H1 (cell line): Measurements from ENCODE around the gene TRABD2B. TPM values are rescaled to one million over a fixed set of nuclear protein-coding genes. Genes with fewer than 3 reads are reported as not detected.

ENCODE experiments used
- CTCF ChIA-PET: fragments of 300-600 bp; sonication (Branson Sonifier 250); formaldehyde crosslinking; loops from one replicate; lab custom pipeline; 2021; ENCODE audit not compliant: partially characterized antibody; lab: Charles Lee
- POLR2A ChIA-PET: fragments of 300-600 bp; sonication (Branson Sonifier 250); formaldehyde crosslinking; loops from one replicate; lab custom pipeline; 2021; ENCODE audit warnings: inconsistent platforms; ENCODE audit not compliant: partially characterized antibody; lab: Charles Lee
- DNase-seq, 2 experiments: peaks; one replicate each; pipeline versions ENCODE4 v3.0.0 to v3.0.0-alpha.2; 2010 to 2022; ENCODE audit warnings: low spot score in 2 of 2, low read depth in 1 of 2, mixed read lengths in 1 of 2
- FAIRE-seq: peaks from 2 replicates; lab custom pipeline; 2011; peaks lifted over from hg19 to GRCh38; lab: Jason Lieb, UNC
- H2AFZ ChIP-seq: 2 replicates; pipeline ENCODE4 v1.8.1; 2012; ENCODE audit warnings: low read length, inconsistent platforms
- H2AK5ac ChIP-seq: 2 replicates; pipeline ENCODE4 v1.6.1; 2013; ENCODE audit warnings: low read depth, low read length
- H2BK120ac ChIP-seq: replicated peaks from 2 replicates; pipeline ENCODE3; 2013; ENCODE audit warnings: low read depth, low read length, inconsistent platforms
- H2BK12ac ChIP-seq: 2 replicates; pipeline ENCODE4 v1.6.1; 2013; ENCODE audit warnings: low read depth, low read length
- H2BK15ac ChIP-seq: 2 replicates; pipeline ENCODE4 v1.6.1; 2013; ENCODE audit warnings: low read length
- H2BK20ac ChIP-seq: 2 replicates; pipeline ENCODE4 v1.6.1; 2013; ENCODE audit warnings: low read length
- H2BK5ac ChIP-seq: 2 replicates; pipeline ENCODE4 v1.6.1; 2013; ENCODE audit warnings: low read depth, low read length
- H3K14ac ChIP-seq: 2 replicates; pipeline ENCODE4 v1.6.1; 2013; ENCODE audit warnings: inconsistent platforms; ENCODE audit not compliant: insufficient read length
- H3K18ac ChIP-seq: 2 replicates; pipeline ENCODE4 v1.6.1; 2013; ENCODE audit warnings: low read length; ENCODE audit errors: extremely low read depth
- H3K23ac ChIP-seq: 2 replicates; pipeline ENCODE4 v1.6.1; 2013; ENCODE audit warnings: inconsistent platforms; ENCODE audit not compliant: insufficient read length
- H3K23me2 ChIP-seq: 2 replicates; pipeline ENCODE4 v1.6.1; 2013; ENCODE audit warnings: low read depth, low read length
- H3K27ac ChIP-seq: 2 replicates; pipeline ENCODE4 v1.6.1; 2011; ENCODE audit warnings: low read depth, low read length, inconsistent platforms
- H3K27me3 ChIP-seq, 4 experiments: replicated peaks in 1 of 4; 1 replicate in 1 of 4; 2 replicates in 3 of 4; pipeline versions ENCODE4 v1.6.1 to v1.8.1; 2011 to 2013; ENCODE audit warnings: low read length in 3 of 4, mild to moderate bottlenecking in 3 of 4, inconsistent platforms in 2 of 4, mixed read lengths in 2 of 4, moderate library complexity in 1 of 4; ENCODE audit not compliant: control insufficient read depth in 3 of 4, insufficient read depth in 3 of 4; ENCODE audit errors: extremely low read depth in 1 of 4
- H3K36me3 ChIP-seq, 4 experiments: 2 replicates each; pipeline versions ENCODE4 v1.6.1 to v1.8.1; 2011 to 2013; ENCODE audit warnings: mild to moderate bottlenecking in 4 of 4, low read length in 3 of 4, moderate library complexity in 2 of 4, control low read depth in 1 of 4, inconsistent platforms in 1 of 4; ENCODE audit not compliant: insufficient read depth in 4 of 4, control insufficient read depth in 2 of 4
- H3K4ac ChIP-seq: replicated peaks from 2 replicates; pipeline ENCODE3; 2013; ENCODE audit warnings: low read length, low read depth, mixed read lengths, inconsistent platforms; ENCODE audit not compliant: insufficient read length
- H3K4me1 ChIP-seq, 4 experiments: replicated peaks in 1 of 4; 1 replicate in 1 of 4; 2 replicates in 3 of 4; pipeline versions ENCODE4 v1.6.1 to v1.8.1; 2011 to 2013; ENCODE audit warnings: low read length in 3 of 4, inconsistent platforms in 2 of 4, mixed read lengths in 1 of 4; ENCODE audit not compliant: insufficient read depth in 4 of 4, control insufficient read depth in 3 of 4
- H3K4me2 ChIP-seq, 2 experiments: 2 replicates each; pipeline versions ENCODE4 v1.6.1 to v1.8.1; 2011 to 2013; ENCODE audit warnings: low read depth in 2 of 2, low read length in 2 of 2, control low read depth in 1 of 2, inconsistent platforms in 1 of 2, mild to moderate bottlenecking in 1 of 2; ENCODE audit not compliant: insufficient read depth in 1 of 2
- H3K4me3 ChIP-seq, 4 experiments: fragments of 200-600, 300-600 bp in 1 of 4; sonication (generic), shearing (Covaris generic), sonication (Bioruptor Twin) in 1 of 4; 2 replicates each; pipeline versions ENCODE4 v1.5.1 to v1.8.1; 2011 to 2016; ENCODE audit warnings: low read length in 4 of 4, low read depth in 3 of 4, control low read depth in 2 of 4, inconsistent platforms in 2 of 4, mild to moderate bottlenecking in 2 of 4, mixed read lengths in 1 of 4, moderate library complexity in 1 of 4; ENCODE audit not compliant: insufficient read depth in 2 of 4; ENCODE audit errors: extremely low read depth in 1 of 4
- H3K56ac ChIP-seq: replicated peaks from 2 replicates; pipeline ENCODE3; 2013; ENCODE audit warnings: low read depth, mild to moderate bottlenecking, mixed read lengths, low read length, inconsistent platforms; ENCODE audit not compliant: insufficient read length
- H3K79me1 ChIP-seq: 2 replicates; pipeline ENCODE4 v1.6.1; 2013; ENCODE audit warnings: low read depth, low read length, control low read depth
- H3K79me2 ChIP-seq, 2 experiments: 2 replicates each; pipeline versions ENCODE4 v1.6.1 to v1.8.1; 2012 to 2013; ENCODE audit warnings: low read length in 2 of 2, mild to moderate bottlenecking in 2 of 2, inconsistent platforms in 1 of 2; ENCODE audit not compliant: insufficient read depth in 2 of 2, control insufficient read depth in 1 of 2
- H3K9ac ChIP-seq, 4 experiments: replicated peaks in 1 of 4; 1 replicate in 1 of 4; 2 replicates in 3 of 4; pipeline versions ENCODE4 v1.6.1 to v1.8.1; 2011 to 2013; ENCODE audit warnings: low read depth in 3 of 4, low read length in 3 of 4, control low read depth in 2 of 4, mild to moderate bottlenecking in 2 of 4, moderate library complexity in 2 of 4, inconsistent platforms in 1 of 4; ENCODE audit errors: extremely low read depth in 1 of 4
- H3K9me3 ChIP-seq, 2 experiments: 2 replicates each; pipeline versions ENCODE4 v1.6.1 to v1.8.1; 2012 to 2013; ENCODE audit warnings: mild to moderate bottlenecking in 2 of 2, moderate library complexity in 2 of 2, control low read depth in 1 of 2, inconsistent platforms in 1 of 2, low read depth in 1 of 2, low read length in 1 of 2, mixed read lengths in 1 of 2; ENCODE audit not compliant: insufficient read depth in 2 of 2
- H4K20me1 ChIP-seq, 2 experiments: replicated peaks in 1 of 2; 2 replicates each; pipeline versions ENCODE3 to v1.8.1; 2011 to 2013; ENCODE audit warnings: inconsistent platforms in 2 of 2, low read length in 2 of 2, mild to moderate bottlenecking in 1 of 2; ENCODE audit not compliant: insufficient read depth in 2 of 2, control insufficient read depth in 1 of 2
- H4K5ac ChIP-seq: 2 replicates; pipeline ENCODE4 v1.6.1; 2013; ENCODE audit warnings: low read length, low read depth, mixed read lengths, inconsistent platforms; ENCODE audit not compliant: insufficient read length
- H4K8ac ChIP-seq: 2 replicates; pipeline ENCODE4 v1.8.0; 2013; ENCODE audit warnings: mild to moderate bottlenecking, moderate library complexity, low read length, inconsistent platforms; ENCODE audit not compliant: insufficient read depth; ENCODE audit errors: extremely low read depth
- H4K91ac ChIP-seq: replicated peaks from 2 replicates; pipeline ENCODE3; 2013; ENCODE audit warnings: low read length, mixed read lengths, inconsistent platforms; ENCODE audit not compliant: insufficient read length
- FOSL1 ChIP-seq: IDR thresholded peaks from 2 replicates; pipeline ENCODE4 v1.6.1; 2011; ENCODE audit warnings: mild to moderate bottlenecking, low read depth, low read length, moderate library complexity; ENCODE audit not compliant: insufficient read depth
- GTF2F1 ChIP-seq: IDR thresholded peaks from 2 replicates; pipeline ENCODE4 v1.6.1; 2012; ENCODE audit warnings: low read depth, low read length, improper control_type of control experiment, borderline replicate concordance
- JUN ChIP-seq: IDR thresholded peaks from 2 replicates; pipeline ENCODE4 v1.6.1; 2011; ENCODE audit warnings: low read depth, mild to moderate bottlenecking, improper control_type of control experiment, low read length
- PHF8 ChIP-seq: fragments of 200-600 bp; sonication (generic); conservative IDR thresholded peaks from 2 replicates; pipeline ENCODE4 v1.7.1; 2012; ENCODE audit warnings: low read depth, mild to moderate bottlenecking, inconsistent platforms, low read length, moderate library complexity
- POU5F1 ChIP-seq: IDR thresholded peaks from 2 replicates; pipeline ENCODE4 v1.6.1; 2011; ENCODE audit warnings: low read depth, mild to moderate bottlenecking, low read length, moderate library complexity
- SAP30 ChIP-seq: fragments of 300-600 bp; sonication (generic); IDR thresholded peaks from 2 replicates; pipeline ENCODE4 v1.7.1; 2012; ENCODE audit warnings: low read length, moderate library complexity, mild to moderate bottlenecking, inconsistent platforms; ENCODE audit not compliant: insufficient read depth, insufficient replicate concordance
- SIX5 ChIP-seq: IDR thresholded peaks from 2 replicates; pipeline ENCODE4 v1.6.1; 2011; ENCODE audit warnings: mild to moderate bottlenecking, low read depth, low read length
- SP1 ChIP-seq: IDR thresholded peaks from 2 replicates; pipeline ENCODE4 v1.6.1; 2011; ENCODE audit warnings: low read depth, low read length
- SP2 ChIP-seq: IDR thresholded peaks from 2 replicates; pipeline ENCODE4 v1.6.1; 2012; ENCODE audit warnings: mild to moderate bottlenecking, low read length, inconsistent platforms
- SUZ12 ChIP-seq: fragments of 200-600 bp; sonication (generic); IDR thresholded peaks from 2 replicates; pipeline ENCODE4 v1.6.1; 2012; ENCODE audit warnings: mild to moderate bottlenecking, inconsistent platforms, low read length, moderate library complexity, mixed read lengths
- TAF1 ChIP-seq: IDR thresholded peaks from 2 replicates; pipeline ENCODE4 v1.6.1; 2011; ENCODE audit warnings: mild to moderate bottlenecking, low read depth, low read length
- YY1 ChIP-seq: IDR thresholded peaks from 2 replicates; pipeline ENCODE4 v1.6.1; 2011; ENCODE audit warnings: low read depth, mild to moderate bottlenecking, low read length
- ZNF274 ChIP-seq: IDR thresholded peaks from 2 replicates; pipeline ENCODE4 v1.7.0; 2012; ENCODE audit warnings: low read length, borderline replicate concordance; ENCODE audit errors: extremely low read depth
- WGBS, 2 experiments: shearing (Covaris generic) in 1 of 2; methylation state at CpG; one replicate each; pipeline versions ENCODE4 v1.1.6 to v1.1.7; 2013 to 2015; ENCODE audit warnings: low lambda C conversion rate in 2 of 2, mixed read lengths in 2 of 2, inconsistent platforms in 1 of 2, low coverage in 1 of 2, missing lambda C conversion rate in 1 of 2; ENCODE audit not compliant: insufficient replicate concordance in 2 of 2, insufficient coverage in 1 of 2, insufficient read length in 1 of 2; ENCODE audit errors: extremely low coverage in 1 of 2, missing lambda C conversion rate in 1 of 2; 5-methylcytosine and 5-hydroxymethylcytosine counted together
- polyA plus RNA-seq, 7 experiments: library from polyadenylated mRNA; depleted of rRNA in 3 of 7; stranded (reverse) in 5 of 7; unstranded in 2 of 7; fragments of >200 nt in 5 of 7; fragments of 200-250 nt in 2 of 7; gene quantifications; 1 replicate in 5 of 7; 2 replicates in 1 of 7; 4 replicates in 1 of 7; pipeline versions ENCODE4 v1.2.1 to v1.2.3, GENCODE V29; 2011 to 2013; ENCODE audit warnings: missing spikeins in 2 of 7, mixed read lengths in 2 of 7
- total RNA-seq: library from RNA; stranded (reverse); fragmentation: NEBNext Ultra II Directional; extraction: Animal tissue kit (Norgen Biotek cat#: 25700); gene quantifications from 2 replicates; pipeline ENCODE4 v1.2.1, GENCODE V29; 2021

TRABD2B gene
- total and polyA plus RNA-seq, 2 of the 8 experiments (the other 6 are each of a cell fraction or from before 2014, with no cell fraction given) = 0.95 to 3.4 TPM

DNA sequence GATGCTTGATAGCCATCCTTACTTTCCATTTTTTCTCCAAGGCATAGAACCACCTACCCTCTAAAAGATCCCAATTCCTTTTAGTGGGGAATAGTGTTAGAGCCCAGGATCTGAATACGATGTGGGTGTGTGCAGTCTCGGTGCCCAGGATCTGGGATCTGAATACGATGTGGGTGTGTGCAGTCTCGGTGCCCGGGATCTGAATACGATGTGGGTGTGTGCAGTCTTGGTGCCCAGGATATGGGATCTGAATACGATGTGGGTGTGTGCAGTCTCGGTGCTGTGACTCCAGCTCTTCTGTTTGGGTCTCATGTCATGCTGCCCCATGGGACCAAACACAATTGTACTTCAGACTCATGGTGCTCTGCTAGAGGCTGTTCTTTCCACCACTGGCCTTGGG, 265.5 kb downstream of the TRABD2B start:
- Histone ChIP-seq H3K4ac (no peak overlapping the region), H3K18ac (no peak overlapping the region), H4K20me1 (no peaks in the 10 kb centered on the region), H3K23ac (no peak overlapping the region), H3K14ac (no peak overlapping the region), H4K5ac (no peak overlapping the region), H2BK12ac (no peak overlapping the region), H2BK120ac (no peak overlapping the region), H2BK20ac (no peak overlapping the region), H3K9me3 (no peaks in the 10 kb centered on the region), H3K27ac (no peak overlapping the region), H3K36me3 (no peaks in the 10 kb centered on the region), H2BK15ac (no peak overlapping the region), H3K4me1 (no peaks in the 10 kb centered on the region), H3K56ac (no peak overlapping the region), H3K79me1 (no peaks in the 10 kb centered on the region), H3K9ac (no peak overlapping the region), H2AFZ (no peak overlapping the region), H4K8ac (no peak overlapping the region), H3K4me3 (no peak overlapping the region), H3K23me2 (no peaks in the 10 kb centered on the region; the same call in 1 of the 2 replicates), H4K91ac (no peak overlapping the region), H3K79me2 (no peaks in the 10 kb centered on the region), H3K27me3 (peaks cover 0 to 2% (median 2%) of the 10 kb centered on the region in 4 experiments; a peak in 5 of 7 replicates), H2AK5ac (no peak overlapping the region), H2BK5ac (no peak overlapping the region), H3K4me2 (no peak overlapping the region)
- CTCF ChIA-PET = interaction anchor here (0.6 to 1.3 kb wide), 5 partner anchors 12 to 300 kb away, joined by 3 to 4 read pairs (median 3); no protein-coding TSS in a partner anchor
- WGBS, 2 experiments = 94% methylated on average over 8 of the region's 8 CpGs; no CpG with 5 or more reads in 1 of the 2 experiments
- no peak for DNase-seq
- TF ChIP-seq PHF8 (no peak), TAF1 (no peak), YY1 (no peak), ZNF274 (no peak), POU5F1 (no peak), SAP30 (no peak), SUZ12 (no peak), SP2 (no peak), SIX5 (no peak), FOSL1 (no peak), SP1 (no peak), JUN (no peak), GTF2F1 (no peak)
- POLR2A ChIA-PET = no interaction called here
- FAIRE-seq = no peak
